HG03432 (cell line): ENCODE data around the gene PALD1.

Experiments used
- ATAC-seq: cut with Tn5 transposase; IDR thresholded peaks from one replicate; pipeline ENCODE4 v1.9.1; 2021; ENCODE audit warnings: mild to moderate bottlenecking, moderate library complexity; ENCODE audit not compliant: unreplicated experiment

The PALD1 gene

GRCh38 chr10:70551971-70552422, 73.4 kb downstream of the PALD1 start:
- ATAC-seq: no peak

GRCh38 chr10:70552586-70552985, 74.0 kb downstream of the PALD1 start:
- no peak for ATAC-seq

- no peak for ATAC-seq
Measured at GRCh38 chr10:70555371-70555770, 76.8 kb downstream of the PALD1 start.

DNA sequence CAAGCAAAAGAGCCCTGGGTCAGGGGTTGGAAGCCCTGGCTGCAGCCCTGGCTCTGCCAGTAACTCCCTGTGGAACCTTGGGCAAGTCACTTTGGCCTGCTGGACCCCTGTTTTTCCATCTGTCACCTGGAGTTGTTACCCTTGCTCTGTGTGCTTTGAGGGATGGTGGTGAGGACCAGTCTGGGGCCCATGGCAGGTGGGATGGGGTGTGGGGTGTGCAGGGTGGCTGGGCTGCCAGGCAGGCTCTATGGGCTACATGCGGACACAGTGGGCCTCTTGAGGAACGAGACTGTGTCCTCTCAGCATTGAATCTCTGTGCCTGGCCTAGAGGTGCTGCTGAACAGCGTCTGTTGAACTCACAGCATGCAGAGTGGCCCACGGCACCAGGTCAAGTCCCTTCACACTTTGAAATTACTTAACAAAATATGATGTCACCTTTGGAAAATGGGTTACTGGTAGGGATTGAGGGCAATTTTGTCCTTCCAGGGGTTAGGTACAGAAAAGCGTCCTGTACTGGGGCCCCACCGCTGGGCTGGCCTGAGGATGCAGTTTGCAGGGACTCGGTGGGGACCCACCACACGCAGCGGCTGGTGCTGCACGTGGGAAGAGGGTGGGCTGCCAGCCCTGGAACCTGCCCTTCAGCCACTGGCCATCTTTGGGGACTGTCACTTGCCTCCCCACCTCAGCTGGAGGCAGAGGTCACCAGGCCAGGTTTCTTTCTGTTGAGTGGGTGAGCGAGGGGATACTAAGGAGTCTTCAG, 78.7 kb downstream of the PALD1 start:
- ATAC-seq: no peak

GRCh38 chr10:70557876-70558275, 79.3 kb downstream of the PALD1 start:
- no peak for ATAC-seq

- ATAC-seq: no peak
Measured at GRCh38 chr10:70558295-70558694, 79.7 kb downstream of the PALD1 start.

DNA sequence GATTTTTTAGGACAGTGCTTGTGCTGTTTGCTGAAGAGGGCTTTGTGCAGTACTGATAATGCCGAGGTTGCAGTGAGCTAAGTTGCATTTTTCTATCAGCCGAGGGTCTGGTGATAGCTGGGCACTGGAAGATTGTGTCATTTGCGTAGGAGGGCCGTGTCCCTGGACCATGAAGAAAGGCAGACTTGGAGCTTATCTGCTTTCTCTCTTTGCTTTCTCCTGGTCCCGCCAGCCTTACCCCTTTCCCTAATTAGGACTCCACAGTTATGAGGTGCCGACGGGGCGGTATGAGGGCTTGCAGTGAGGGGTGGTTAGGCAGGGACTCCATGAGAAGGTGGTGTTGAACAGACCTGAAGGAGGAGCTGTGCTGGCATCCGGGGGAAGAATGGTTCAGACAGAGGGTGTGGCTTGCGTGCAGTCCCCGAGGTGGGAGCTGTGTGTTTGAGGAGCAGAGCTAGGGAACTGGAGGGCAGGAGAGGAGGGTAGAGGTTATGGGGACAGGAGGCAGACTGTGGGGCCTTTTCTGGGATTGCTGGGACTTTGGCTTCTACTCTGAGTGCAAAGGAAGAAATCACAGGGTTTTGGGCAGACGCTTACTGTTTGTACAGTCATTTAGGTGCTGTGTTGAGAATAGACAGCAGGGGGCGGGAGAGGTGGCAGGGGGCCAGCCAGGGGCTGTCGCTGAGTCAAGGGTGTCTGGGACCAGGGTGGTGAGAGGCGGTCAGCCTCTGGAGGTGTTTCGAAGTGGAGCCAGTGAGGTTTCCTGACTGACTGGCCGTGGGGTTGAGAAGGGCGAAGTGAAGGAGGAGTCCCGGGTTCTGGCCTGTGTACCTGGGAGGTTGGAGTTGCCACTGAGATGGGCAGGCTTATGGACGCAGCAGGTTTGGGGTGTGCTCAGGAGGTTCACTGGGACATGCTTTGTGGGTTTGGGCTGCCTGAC, 80.6 kb downstream of the PALD1 start:
- peak; percentile 69 for ATAC-seq

- ATAC-seq: no peak
Measured at GRCh38 chr10:70559861-70560260, 81.3 kb downstream of the PALD1 start.

DNA sequence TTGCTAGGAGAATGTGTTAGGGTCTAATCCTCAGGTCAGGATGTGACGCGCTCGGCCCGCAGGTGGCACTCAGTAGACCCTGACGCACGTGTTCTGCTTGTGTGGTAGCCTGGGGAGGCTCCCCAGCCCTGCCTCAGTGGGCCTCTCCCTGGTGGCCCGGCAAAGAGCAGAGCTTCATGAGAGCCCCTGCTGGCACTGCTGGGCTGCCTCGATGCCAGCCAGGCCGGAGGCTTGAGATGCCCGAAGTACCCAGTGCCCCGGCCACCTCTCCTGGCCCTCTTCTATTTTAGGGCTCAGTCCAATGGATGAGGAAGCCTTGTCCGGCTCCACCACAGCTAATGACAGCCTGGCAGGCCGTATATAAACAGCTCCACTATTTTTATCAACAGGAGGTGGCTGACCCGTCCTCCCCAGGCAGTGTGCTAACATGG, 82.0 kb downstream of the PALD1 start:
- no peak for ATAC-seq

GRCh38 chr10:70561070-70561469, 82.5 kb downstream of the PALD1 start:
- no peak for ATAC-seq

GRCh38 chr10:70561558-70561957, 83.0 kb downstream of the PALD1 start:
- ATAC-seq: no peak

- ATAC-seq: no peak
Measured at GRCh38 chr10:70562036-70562755, 83.6 kb downstream of the PALD1 start.

DNA sequence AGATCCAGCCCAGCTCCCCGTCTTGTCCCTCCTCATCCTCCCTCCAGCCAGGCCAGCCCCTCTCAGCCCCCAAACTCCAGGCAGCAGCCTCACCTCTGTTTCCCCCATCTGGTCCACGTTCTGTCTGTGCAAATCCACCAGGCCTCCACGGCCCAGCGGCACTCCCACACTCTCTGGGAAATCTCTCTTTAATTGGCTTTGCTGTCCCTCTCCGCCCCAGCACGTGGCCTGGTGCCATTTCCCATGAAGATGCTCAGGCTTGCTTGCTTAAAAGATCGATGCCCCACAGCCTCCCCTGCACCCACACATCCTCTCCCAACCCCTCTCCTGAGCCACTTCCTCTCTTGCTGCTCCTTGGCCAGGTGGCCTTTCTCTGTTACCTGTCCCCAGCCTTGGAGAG, 84.7 kb downstream of the PALD1 start:
- ATAC-seq: no peak

DNA sequence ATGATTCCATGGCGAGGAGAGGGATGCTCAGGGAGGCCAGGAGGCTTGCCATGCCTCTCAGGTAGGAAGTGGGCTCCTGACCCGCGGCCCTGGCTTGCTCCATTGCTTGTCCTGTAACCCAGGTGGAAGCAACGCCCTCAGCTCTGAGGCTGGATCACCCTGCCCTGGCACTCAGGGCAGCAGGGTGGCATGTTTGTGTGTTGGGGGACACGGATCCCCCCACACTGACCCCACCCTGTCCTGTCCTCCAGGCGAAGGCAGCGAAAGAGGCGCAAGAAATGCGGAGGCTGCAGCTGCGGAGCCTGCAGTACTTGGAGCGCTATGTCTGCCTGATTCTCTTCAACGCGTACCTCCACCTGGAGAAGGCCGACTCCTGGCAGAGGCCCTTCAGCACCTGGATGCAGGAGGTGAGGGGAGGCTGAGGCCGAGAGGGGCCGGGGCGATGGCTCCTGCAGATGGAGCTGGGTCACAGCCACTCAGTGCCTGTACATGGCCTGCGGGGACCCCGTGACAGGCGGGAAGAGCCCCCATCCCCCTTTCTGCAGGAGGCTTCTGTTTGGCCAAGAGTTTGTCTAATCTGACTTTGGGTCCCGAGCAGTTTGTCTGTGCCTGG, 85.7 kb downstream of the PALD1 start:
- ATAC-seq: no peak

- no peak for ATAC-seq
Measured at GRCh38 chr10:70564901-70565351, 86.4 kb downstream of the PALD1 start.

GRCh38 chr10:70565556-70566514, 87.3 kb downstream of the PALD1 start:
- ATAC-seq: no peak

DNA sequence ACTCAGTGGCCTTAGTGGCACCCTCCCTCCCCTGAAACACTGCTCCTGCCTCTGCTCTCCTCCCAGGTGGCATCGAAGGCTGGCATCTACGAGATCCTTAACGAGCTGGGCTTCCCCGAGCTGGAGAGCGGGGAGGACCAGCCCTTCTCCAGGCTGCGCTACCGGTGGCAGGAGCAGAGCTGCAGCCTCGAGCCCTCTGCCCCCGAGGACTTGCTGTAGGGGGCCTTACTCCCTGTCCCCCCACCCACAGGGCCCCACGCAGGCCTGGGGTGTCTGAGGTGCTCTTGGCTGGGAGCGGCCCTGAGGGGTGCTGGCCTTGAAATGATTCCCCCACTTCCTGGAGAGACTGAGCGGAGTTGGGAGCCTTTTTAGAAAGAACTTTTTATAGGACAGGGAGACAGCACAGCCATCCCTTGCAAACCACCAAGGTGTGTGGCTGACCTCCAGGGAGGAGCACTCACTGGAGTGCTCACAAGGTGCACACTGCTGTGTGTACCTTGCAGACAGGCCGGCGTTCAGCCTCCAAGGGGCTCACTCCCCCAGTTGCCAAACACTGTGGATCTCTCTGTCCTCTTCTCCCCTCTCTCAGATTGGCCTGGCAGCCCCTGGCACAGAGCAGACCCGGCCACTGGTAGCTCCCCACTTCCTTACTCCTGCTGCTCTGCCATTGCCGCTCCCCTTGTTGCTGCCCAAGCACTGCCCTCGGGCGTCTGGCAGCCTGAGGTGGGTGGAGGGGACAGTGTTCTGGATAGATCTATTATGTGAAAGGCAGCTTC, 88.1 kb downstream of the PALD1 start:
- no peak for ATAC-seq

- no peak for ATAC-seq
Measured at GRCh38 chr10:70567603-70568002, 89.0 kb downstream of the PALD1 start.

GRCh38 chr10:70568113-70568512, 89.5 kb downstream of the PALD1 start:
- ATAC-seq: no peak
